CD14-positive monocyte (primary cell): ENCODE measurements around the gene NDUFS1. TPM values are rescaled to one million over a fixed set of nuclear protein-coding genes. Genes with fewer than 3 reads are reported as not detected.
"Not testable (repeated sequence)": the region's sequence is repeated elsewhere in the genome, so short reads cannot be mapped to it uniquely, and the experiment has no call there.

Source experiments
- DNase-seq, 3 donors: peaks; one replicate each; pipeline ENCODE4 v3.0.0-alpha.2; 2011 to 2022
- H2AFZ ChIP-seq: 2 replicates; pipeline ENCODE4 v1.6.0; 2012; ENCODE audit warnings: mild to moderate bottlenecking, low read depth, low read length, inconsistent platforms; ENCODE audit not compliant: insufficient read depth, poor library complexity, severe bottlenecking
- H3K27ac ChIP-seq, 2 donors: 1 replicate in 1 of 2; 2 replicates in 1 of 2; pipeline ENCODE4 v1.5.1; 2012 to 2013; ENCODE audit warnings: low read length in 2 of 2, control low read depth in 1 of 2, inconsistent platforms in 1 of 2, low read depth in 1 of 2, mild to moderate bottlenecking in 1 of 2
- H3K27me3 ChIP-seq, 2 donors: one replicate each; pipeline versions ENCODE4 v1.6.0 to v1.6.1; 2011 to 2013; ENCODE audit warnings: low read length in 2 of 2; ENCODE audit not compliant: control insufficient read depth in 2 of 2, insufficient read depth in 2 of 2
- H3K36me3 ChIP-seq, 2 donors: replicated peaks in 1 of 2; 1 replicate in 1 of 2; 2 replicates in 1 of 2; pipeline versions ENCODE4 v1.5.1 to v1.6.1; 2012 to 2013; ENCODE audit warnings: low read length in 2 of 2, control low read depth in 1 of 2, inconsistent platforms in 1 of 2, mild to moderate bottlenecking in 1 of 2; ENCODE audit not compliant: insufficient read depth in 2 of 2, control insufficient read depth in 1 of 2
- H3K4me1 ChIP-seq, 2 donors: 1 replicate in 1 of 2; 2 replicates in 1 of 2; pipeline versions ENCODE4 v1.5.1 to v1.6.1; 2012 to 2013; ENCODE audit warnings: low read length in 2 of 2, control low read depth in 1 of 2, inconsistent platforms in 1 of 2, mild to moderate bottlenecking in 1 of 2, moderate library complexity in 1 of 2; ENCODE audit not compliant: insufficient read depth in 2 of 2, control insufficient read depth in 1 of 2
- H3K4me2 ChIP-seq: replicated peaks from 2 replicates; pipeline ENCODE3; 2012; ENCODE audit warnings: low read length, moderate library complexity, mild to moderate bottlenecking; ENCODE audit not compliant: poor library complexity, severe bottlenecking; ENCODE audit errors: extremely low read depth
- H3K4me3 ChIP-seq, 3 experiments: fragments of 200-600 bp in 1 of 3; sonication (generic) in 1 of 3; replicated peaks in 1 of 3; 1 replicate in 2 of 3; 2 replicates in 1 of 3; pipeline ENCODE4 v1.5.1; 2011 to 2013; ENCODE audit warnings: low read length in 3 of 3, mild to moderate bottlenecking in 3 of 3, control low read depth in 2 of 3, low read depth in 2 of 3, inconsistent platforms in 1 of 3, moderate library complexity in 1 of 3
- H3K79me2 ChIP-seq: 2 replicates; pipeline ENCODE4 v1.6.0; 2012; ENCODE audit warnings: mild to moderate bottlenecking, control low read depth, inconsistent platforms, low read length, moderate library complexity; ENCODE audit not compliant: insufficient read depth
- H3K9ac ChIP-seq: 2 replicates; pipeline ENCODE4 v1.6.0; 2017; ENCODE audit warnings: low read length, mild to moderate bottlenecking; ENCODE audit not compliant: insufficient read depth, poor library complexity, severe bottlenecking
- H3K9me3 ChIP-seq, 2 donors: replicated peaks in 1 of 2; 1 replicate in 1 of 2; 2 replicates in 1 of 2; pipeline versions ENCODE4 v1.5.1 to v1.6.1; 2012 to 2013; ENCODE audit warnings: low read length in 2 of 2, control low read depth in 1 of 2; ENCODE audit not compliant: control insufficient read depth in 1 of 2, insufficient read depth in 1 of 2
- H4K20me1 ChIP-seq: 2 replicates; pipeline ENCODE4 v1.6.0; 2012; ENCODE audit warnings: mild to moderate bottlenecking, low read length, control low read depth, moderate library complexity; ENCODE audit not compliant: insufficient read depth
- H3K27ac Mint-ChIP-seq, 7 donors: one replicate each; pipeline ENCODE4 v1.8.0; 2020; ENCODE audit warnings: mild to moderate bottlenecking in 7 of 7, mixed read lengths in 7 of 7, moderate library complexity in 6 of 7, inconsistent platforms in 2 of 7
- H3K27me3 Mint-ChIP-seq, 3 donors: one replicate each; pipeline ENCODE4 v1.8.0; 2021 to 2022; ENCODE audit warnings: low read depth in 3 of 3, mild to moderate bottlenecking in 3 of 3, mixed read lengths in 3 of 3, moderate library complexity in 3 of 3, inconsistent platforms in 1 of 3
- H3K36me3 Mint-ChIP-seq, 2 donors: one replicate each; pipeline ENCODE4 v1.8.0; 2020; ENCODE audit warnings: mixed read lengths in 2 of 2, inconsistent platforms in 1 of 2, mild to moderate bottlenecking in 1 of 2
- H3K4me1 Mint-ChIP-seq: one replicate; pipeline ENCODE4 v1.8.0; 2020; ENCODE audit warnings: mild to moderate bottlenecking, mixed read lengths
- H3K4me3 Mint-ChIP-seq, 2 donors: one replicate each; pipeline ENCODE4 v1.8.0; 2020; ENCODE audit warnings: mild to moderate bottlenecking in 2 of 2, mixed read lengths in 2 of 2, moderate library complexity in 1 of 2
- H3K9me3 Mint-ChIP-seq, 7 donors: one replicate each; pipeline ENCODE4 v1.8.0; 2020 to 2022; ENCODE audit warnings: mixed read lengths in 7 of 7, mild to moderate bottlenecking in 6 of 7, moderate library complexity in 6 of 7, inconsistent platforms in 2 of 7
- CTCF ChIP-seq: fragments of 200-600 bp; IDR thresholded peaks from one replicate; pipeline ENCODE4 v1.8.0; 2022; ENCODE audit warnings: antibody characterized with exemption, mild to moderate bottlenecking
- WGBS: methylation state at CpG from one replicate; pipeline ENCODE4 v1.1.5; 2013; ENCODE audit warnings: missing lambda C conversion rate; ENCODE audit not compliant: insufficient coverage; 5-methylcytosine and 5-hydroxymethylcytosine counted together
- intact Hi-C, 2 donors: fragments of 100-400 bp; cut with micrococcal nuclease; formaldehyde crosslinking; loops; one replicate each; pipeline versions ENCODE4 v1.15.0 to v1.15.1; 2023
- polyA plus RNA-seq, 3 donors: library from polyadenylated mRNA; depleted of rRNA in 1 of 3; unstranded in 2 of 3; stranded (reverse) in 1 of 3; fragments of 300-500 nt in 2 of 3; fragments of >200 nt in 1 of 3; fragmentation: Illumina TruSeq in 2 of 3; gene quantifications; 1 replicate in 2 of 3; 2 replicates in 1 of 3; pipeline ENCODE4 v1.2.3, GENCODE V29; 2012 to 2021

NDUFS1 gene
- polyA plus RNA-seq, 3 donors: 22.8 to 43.9 (median 37.9) TPM

GRCh38 chr2:206158563-206159345 lies 490 bp downstream of the NDUFS1 start:
- Mint-ChIP-seq H3K27me3 (no peaks in the 10 kb centered on the region), H3K9me3 (peaks cover 0 to 2% (median 0%) of the 10 kb centered on the region in 7 donors), H3K36me3 (peaks cover 27 to 40% of the 10 kb centered on the region in 2 donors), H3K4me3 (peak overlapping the region; percentile 96 to 97), H3K4me1 (peaks cover 29% of the 10 kb centered on the region), H3K27ac (peak overlapping the region; percentile 94 to 98 (median 98))
- Histone ChIP-seq H2AFZ (peak overlapping the region; percentile 96), H3K79me2 (peaks cover 81% of the 10 kb centered on the region), H3K27me3 (no peaks in the 10 kb centered on the region), H3K27ac (peak overlapping the region; percentile 82 to 97), H3K9ac (peak overlapping the region; percentile 92), H3K4me1 (peaks cover 18 to 29% of the 10 kb centered on the region in 2 donors), H4K20me1 (peaks cover 36% of the 10 kb centered on the region), H3K4me3 (peak overlapping the region; percentile 56 to 93 (median 90)), H3K9me3 (no peaks in the 10 kb centered on the region), H3K36me3 (peaks cover 18 to 32% of the 10 kb centered on the region in 2 donors), H3K4me2 (peak overlapping the region; percentile 85)
- no peak for TF ChIP-seq CTCF
- 1% methylated on average over 28 of the region's 33 CpGs for WGBS
- intact Hi-C loops: loop anchor here (5.0 kb wide), 1 partner anchor 71 kb away; the partner anchor contains the start of gene INO80D (in 2 of the 2)
- peak in 2 of 3 donors; percentile 14 to 24 for DNase-seq

GRCh38 chr2:206157014-206157413 lies 2.2 kb downstream of the NDUFS1 start:
- Histone ChIP-seq H4K20me1 (peaks cover 41% of the 10 kb centered on the region), H3K36me3 (peaks cover 6 to 15% of the 10 kb centered on the region in 2 donors), H3K79me2 (peaks cover 90% of the 10 kb centered on the region), H3K4me1 (peaks cover 18 to 29% of the 10 kb centered on the region in 2 donors)
- H3K27me3 Mint-ChIP-seq, H3K9ac ChIP-seq, H3K27ac ChIP-seq, H3K9me3 Mint-ChIP-seq, H3K27me3 ChIP-seq, H3K4me3 ChIP-seq, H3K4me2 ChIP-seq, H3K4me3 Mint-ChIP-seq, H3K27ac Mint-ChIP-seq, DNase-seq, H3K9me3 ChIP-seq, H2AFZ ChIP-seq: not testable (repeated sequence)
- peaks cover 11 to 24% of the 10 kb centered on the region in 2 donors for H3K36me3 Mint-ChIP-seq
- peaks cover 29% of the 10 kb centered on the region for H3K4me1 Mint-ChIP-seq
- intact Hi-C loops: loop anchor here (5.0 kb wide), 1 partner anchor 70 kb away; the partner anchor contains the start of gene INO80D (in 2 of the 2)
- WGBS: 83% methylated on average over 1 of the region's 11 CpGs
